Activated CD4-positive, alpha-beta memory T cell treated with anti-CD3 and anti-CD28 coated beads for 36 hours (primary cell): Measurements from ENCODE around the gene PDS5B. TPM values are rescaled to one million over a fixed set of nuclear protein-coding genes. Genes with fewer than 3 reads are reported as not detected.

Experiments used
- CTCF ChIA-PET: fragments of 350-600 bp; sonication (Branson Sonifier 250); formaldehyde crosslinking; loops from one replicate; lab custom pipeline; 2021; ENCODE audit warnings: antibody characterized with exemption, inconsistent platforms; lab: Charles Lee
- POLR2A ChIA-PET: fragments of 350-600 bp; sonication (Branson Sonifier 250); formaldehyde crosslinking; loops from one replicate; lab custom pipeline; 2021; ENCODE audit warnings: antibody characterized with exemption; lab: Charles Lee
- DNase-seq: peaks from one replicate; pipeline ENCODE4 v3.0.0-alpha.2; 2020
- H3K27ac Mint-ChIP-seq: one replicate; pipeline ENCODE4 v1.8.0; 2021; ENCODE audit warnings: mixed read lengths
- H3K27me3 Mint-ChIP-seq: one replicate; pipeline ENCODE4 v1.8.0; 2021; ENCODE audit warnings: mixed read lengths
- H3K36me3 Mint-ChIP-seq: one replicate; pipeline ENCODE4 v1.8.0; 2021; ENCODE audit warnings: mixed read lengths
- H3K4me1 Mint-ChIP-seq: one replicate; pipeline ENCODE4 v1.8.0; 2021; ENCODE audit warnings: low read depth, mixed read lengths
- H3K4me3 Mint-ChIP-seq: one replicate; pipeline ENCODE4 v1.8.0; 2021; ENCODE audit warnings: mild to moderate bottlenecking, mixed read lengths
- H3K9me3 Mint-ChIP-seq: one replicate; pipeline ENCODE4 v1.8.0; 2021; ENCODE audit warnings: mixed read lengths
- intact Hi-C: fragments of 100-400 bp; cut with micrococcal nuclease; formaldehyde crosslinking; loops from one replicate; pipeline ENCODE4 v1.15.1; 2023
- total RNA-seq, 2 experiments: library from RNA; stranded (reverse); gene quantifications; one replicate each; pipeline ENCODE4 v1.2.3, GENCODE V29; 2021

Gene PDS5B
- total RNA-seq, 2 experiments from 2014 or later = 59.4 to 61.7 TPM

- intact Hi-C loops = no loop called here
- H3K27me3 Mint-ChIP-seq = no peaks in the 10 kb centered on the region
- ChIA-PET POLR2A (no interaction called here), CTCF (no interaction called here)
- peaks cover 3% of the 10 kb centered on the region for H3K4me1 Mint-ChIP-seq
- H3K36me3 Mint-ChIP-seq = peaks cover 38% of the 10 kb centered on the region
- H3K4me3 Mint-ChIP-seq = no peak overlapping the region
- H3K9me3 Mint-ChIP-seq = no peaks in the 10 kb centered on the region
- DNase-seq = no peak
- no peak overlapping the region for H3K27ac Mint-ChIP-seq
Observed at GRCh38 chr13:32751340-32751739, 165.1 kb downstream of the PDS5B start.

GRCh38 chr13:32752311-32752710 is 166.1 kb downstream of the PDS5B start:
- Mint-ChIP-seq H3K36me3 (peaks cover 38% of the 10 kb centered on the region), H3K4me3 (no peak overlapping the region), H3K4me1 (peaks cover 3% of the 10 kb centered on the region), H3K9me3 (no peaks in the 10 kb centered on the region), H3K27me3 (no peaks in the 10 kb centered on the region), H3K27ac (no peak overlapping the region)
- POLR2A ChIA-PET = no interaction called here
- CTCF ChIA-PET = interaction anchor here (0.6 kb wide), 1 partner anchor 7 kb away, joined by 5 read pairs; no protein-coding TSS in a partner anchor
- intact Hi-C loops = no loop called here
- no peak for DNase-seq

GRCh38 chr13:32752997-32753606 is 166.8 kb downstream of the PDS5B start:
- intact Hi-C loops = no loop called here
- H3K9me3 Mint-ChIP-seq = no peaks in the 10 kb centered on the region
- peaks cover 39% of the 10 kb centered on the region for H3K36me3 Mint-ChIP-seq
- H3K4me3 Mint-ChIP-seq = no peak overlapping the region
- CTCF ChIA-PET = no interaction called here
- H3K27me3 Mint-ChIP-seq = no peaks in the 10 kb centered on the region
- peaks cover 3% of the 10 kb centered on the region for H3K4me1 Mint-ChIP-seq
- POLR2A ChIA-PET = no interaction called here
- H3K27ac Mint-ChIP-seq = no peak overlapping the region
- DNase-seq = no peak

GRCh38 chr13:32754179-32754578 is 167.9 kb downstream of the PDS5B start:
- ChIA-PET POLR2A (no interaction called here), CTCF (no interaction called here)
- H3K36me3 Mint-ChIP-seq = peaks cover 40% of the 10 kb centered on the region
- no peaks in the 10 kb centered on the region for H3K27me3 Mint-ChIP-seq
- intact Hi-C loops = no loop called here
- no peaks in the 10 kb centered on the region for H3K9me3 Mint-ChIP-seq
- peaks cover 3% of the 10 kb centered on the region for H3K4me1 Mint-ChIP-seq
- no peak overlapping the region for H3K4me3 Mint-ChIP-seq
- no peak overlapping the region for H3K27ac Mint-ChIP-seq
- DNase-seq = no peak

- Mint-ChIP-seq H3K9me3 (peaks cover 10% of the 10 kb centered on the region), H3K4me3 (no peak overlapping the region), H3K36me3 (peaks cover 55% of the 10 kb centered on the region), H3K27ac (no peak overlapping the region), H3K4me1 (peaks cover 3% of the 10 kb centered on the region), H3K27me3 (no peaks in the 10 kb centered on the region)
- intact Hi-C loops = no loop called here
- DNase-seq = no peak
- ChIA-PET CTCF (interaction anchor here (0.6 to 0.7 kb wide), 2 partner anchors 7 to 24 kb away, joined by 3 to 5 read pairs; no protein-coding TSS in a partner anchor), POLR2A (no interaction called here)
Observed at GRCh38 chr13:32759152-32759551, 172.9 kb downstream of the PDS5B start.

GRCh38 chr13:32761472-32761871 is 175.2 kb downstream of the PDS5B start:
- no peak overlapping the region for H3K27ac Mint-ChIP-seq
- no peak overlapping the region for H3K4me3 Mint-ChIP-seq
- no peaks in the 10 kb centered on the region for H3K27me3 Mint-ChIP-seq
- intact Hi-C loops = no loop called here
- peaks cover 46% of the 10 kb centered on the region for H3K36me3 Mint-ChIP-seq
- H3K9me3 Mint-ChIP-seq = peaks cover 10% of the 10 kb centered on the region
- no peaks in the 10 kb centered on the region for H3K4me1 Mint-ChIP-seq
- DNase-seq = no peak
- ChIA-PET POLR2A (no interaction called here), CTCF (interaction anchor here (1.1 kb wide), 1 partner anchor 176 kb away, joined by 4 read pairs; the partner anchor contains the start of gene PDS5B)

GRCh38 chr13:32779119-32779518 is 192.9 kb downstream of the PDS5B start:
- ChIA-PET CTCF (no interaction called here), POLR2A (no interaction called here)
- H3K4me1 Mint-ChIP-seq = peaks cover 15% of the 10 kb centered on the region
- peaks cover 21% of the 10 kb centered on the region for H3K36me3 Mint-ChIP-seq
- intact Hi-C loops = no loop called here
- H3K27ac Mint-ChIP-seq = no peak overlapping the region
- no peaks in the 10 kb centered on the region for H3K27me3 Mint-ChIP-seq
- no peak for DNase-seq
- H3K9me3 Mint-ChIP-seq = peaks cover 2% of the 10 kb centered on the region
- no peak overlapping the region for H3K4me3 Mint-ChIP-seq

- ChIA-PET POLR2A (no interaction called here), CTCF (no interaction called here)
- intact Hi-C loops = loop anchor here (2.0 to 10.0 kb wide), 3 partner anchors 45 to 233 kb away; partner anchors contain the start of genes KL and PDS5B
- Mint-ChIP-seq H3K36me3 (peaks cover 16% of the 10 kb centered on the region), H3K9me3 (peaks cover 2% of the 10 kb centered on the region), H3K27me3 (no peaks in the 10 kb centered on the region), H3K4me3 (no peak overlapping the region), H3K27ac (no peak overlapping the region), H3K4me1 (peaks cover 15% of the 10 kb centered on the region)
- DNase-seq = no peak
Observed at GRCh38 chr13:32781906-32782305, 195.7 kb downstream of the PDS5B start.

GRCh38 chr13:32783067-32783466 is 196.8 kb downstream of the PDS5B start:
- peak; percentile 29 for DNase-seq
- H3K9me3 Mint-ChIP-seq = peaks cover 2% of the 10 kb centered on the region
- intact Hi-C loops = loop anchor here (1.0 to 10.0 kb wide), 4 partner anchors 8 to 232 kb away; partner anchors contain the start of genes KL and PDS5B
- peaks cover 16% of the 10 kb centered on the region for H3K36me3 Mint-ChIP-seq
- no peaks in the 10 kb centered on the region for H3K27me3 Mint-ChIP-seq
- ChIA-PET POLR2A (no interaction called here), CTCF (interaction anchor here (0.5 kb wide), 1 partner anchor 24 kb away, joined by 3 read pairs; no protein-coding TSS in a partner anchor)
- no peak overlapping the region for H3K4me3 Mint-ChIP-seq
- H3K27ac Mint-ChIP-seq = no peak overlapping the region
- H3K4me1 Mint-ChIP-seq = peaks cover 15% of the 10 kb centered on the region

- H3K27me3 Mint-ChIP-seq = no peaks in the 10 kb centered on the region
- peaks cover 23% of the 10 kb centered on the region for H3K4me1 Mint-ChIP-seq
- H3K27ac Mint-ChIP-seq = no peak overlapping the region
- ChIA-PET POLR2A (no interaction called here), CTCF (no interaction called here)
- H3K36me3 Mint-ChIP-seq = peaks cover 6% of the 10 kb centered on the region
- intact Hi-C loops = loop anchor here (1.0 to 10.0 kb wide), 4 partner anchors 7 to 754 kb away; no protein-coding TSS in a partner anchor
- H3K4me3 Mint-ChIP-seq = no peak overlapping the region
- H3K9me3 Mint-ChIP-seq = no peaks in the 10 kb centered on the region
- DNase-seq = no peak
Observed at GRCh38 chr13:32790731-32791130, 204.5 kb downstream of the PDS5B start.

- peaks cover 23% of the 10 kb centered on the region for H3K4me1 Mint-ChIP-seq
- H3K4me3 Mint-ChIP-seq = no peak overlapping the region
Observed at GRCh38 chr13:32791545-32792172, 205.4 kb downstream of the PDS5B start.

GRCh38 chr13:32796754-32797153 is 210.5 kb downstream of the PDS5B start:
- intact Hi-C loops = loop anchor here (10.0 kb wide), 1 partner anchor 748 kb away; no protein-coding TSS in a partner anchor
- no peak for DNase-seq
- Mint-ChIP-seq H3K36me3 (no peaks in the 10 kb centered on the region), H3K27me3 (no peaks in the 10 kb centered on the region), H3K9me3 (no peaks in the 10 kb centered on the region), H3K4me3 (no peak overlapping the region), H3K4me1 (peaks cover 11% of the 10 kb centered on the region), H3K27ac (no peak overlapping the region)
- CTCF ChIA-PET = no interaction called here
- POLR2A ChIA-PET = no interaction called here

More at GRCh38 chr13:32791545-32792172, 205.4 kb downstream of the PDS5B start:
- DNase-seq = peak; percentile 59
- CTCF ChIA-PET = no interaction called here
- H3K36me3 Mint-ChIP-seq = peaks cover 6% of the 10 kb centered on the region
- no peaks in the 10 kb centered on the region for H3K27me3 Mint-ChIP-seq
- no peak overlapping the region for H3K27ac Mint-ChIP-seq
- POLR2A ChIA-PET = no interaction called here
- intact Hi-C loops = loop anchor here (1.0 to 10.0 kb wide), 4 partner anchors 8 to 753 kb away; no protein-coding TSS in a partner anchor
- no peaks in the 10 kb centered on the region for H3K9me3 Mint-ChIP-seq
